ENCODE data around the gene SHROOM3. TPM values are rescaled to one million over a fixed set of nuclear protein-coding genes. Genes with fewer than 3 reads are reported as not detected.
A peak's percentile ranks its signal among the peaks of the same experiment; 100 is the strongest.

SHROOM3 gene
- total RNA-seq, 2 donors from 2014 or later = 139 to 171 TPM

GRCh38 chr4:76624931-76625715, 190.1 kb downstream of the SHROOM3 start:
- no peak for ATAC-seq (ENCODE audit: insufficient number of reproducible peaks, low FRiP score, low read depth)

GRCh38 chr4:76626686-76627465, 191.8 kb downstream of the SHROOM3 start:
- DNase-seq (ENCODE audit: low spot score) (no peak), ATAC-seq (ENCODE audit: insufficient number of reproducible peaks, low FRiP score, low read depth) (no peak)
- no peaks in the 10 kb centered on the region for H3K36me3 ChIP-seq
- H3K4me1 ChIP-seq (ENCODE audit: control insufficient read depth in 1 of 2, low read depth in 2 of 2) = peaks cover 29 to 85% of the 10 kb centered on the region in 2 donors
- no peaks in the 10 kb centered on the region for H3K27me3 ChIP-seq (replicated peaks; ENCODE audit: insufficient read depth)
- no peak for TF ChIP-seq CTCF (IDR thresholded peaks at IDR 0.05)
- H3K9me3 ChIP-seq = no peaks in the 10 kb centered on the region
- peak overlapping the region; percentile 82 to 92 for H3K27ac ChIP-seq
- H3K4me3 ChIP-seq = no peak overlapping the region

More at GRCh38 chr4:76624931-76625715, 190.1 kb downstream of the SHROOM3 start:
- H3K27ac ChIP-seq = peak overlapping the region; percentile 82 to 92
- peaks cover 37 to 88% of the 10 kb centered on the region in 2 donors for H3K4me1 ChIP-seq (ENCODE audit: control insufficient read depth in 1 of 2, low read depth in 2 of 2)
- H3K27me3 ChIP-seq (replicated peaks; ENCODE audit: insufficient read depth) = no peaks in the 10 kb centered on the region
- peak overlapping the region; percentile 17 for H3K4me3 ChIP-seq
- no peaks in the 10 kb centered on the region for H3K9me3 ChIP-seq
- DNase-seq (ENCODE audit: low spot score) = no peak
- no peaks in the 10 kb centered on the region for H3K36me3 ChIP-seq
- TF ChIP-seq CTCF (IDR thresholded peaks at IDR 0.05) = no peak

- H3K9me3 ChIP-seq = no peaks in the 10 kb centered on the region
- no peak overlapping the region for H3K4me3 ChIP-seq
- no peak for DNase-seq (ENCODE audit: low spot score)
- H3K4me1 ChIP-seq (ENCODE audit: control insufficient read depth in 1 of 2, low read depth in 2 of 2) = peaks cover 16 to 71% of the 10 kb centered on the region in 2 donors
- no peak for ATAC-seq (ENCODE audit: insufficient number of reproducible peaks, low FRiP score, low read depth)
- no peaks in the 10 kb centered on the region for H3K36me3 ChIP-seq
- TF ChIP-seq CTCF (IDR thresholded peaks at IDR 0.05) = no peak
- H3K27ac ChIP-seq = peak overlapping the region; percentile 82 to 92
- H3K27me3 ChIP-seq (replicated peaks; ENCODE audit: insufficient read depth) = no peaks in the 10 kb centered on the region
These were observed 193.2 kb downstream of the SHROOM3 start for GRCh38 chr4:76628251-76628650.

- peaks cover 13 to 69% of the 10 kb centered on the region in 2 donors for H3K4me1 ChIP-seq (ENCODE audit: control insufficient read depth in 1 of 2, low read depth in 2 of 2)
- ATAC-seq (ENCODE audit: insufficient number of reproducible peaks, low FRiP score, low read depth) (no peak), DNase-seq (ENCODE audit: low spot score) (no peak)
- no peaks in the 10 kb centered on the region for H3K27me3 ChIP-seq (replicated peaks; ENCODE audit: insufficient read depth)
- no peaks in the 10 kb centered on the region for H3K36me3 ChIP-seq
- H3K27ac ChIP-seq = peak overlapping the region in 1 of 2 donors; percentile 27
- no peak overlapping the region for H3K4me3 ChIP-seq
- no peaks in the 10 kb centered on the region for H3K9me3 ChIP-seq
- no peak for TF ChIP-seq CTCF (IDR thresholded peaks at IDR 0.05)
These were observed 195.7 kb downstream of the SHROOM3 start for GRCh38 chr4:76630741-76631140.

- H3K4me1 ChIP-seq (ENCODE audit: control insufficient read depth in 1 of 2, low read depth in 2 of 2) = peaks cover 18 to 76% of the 10 kb centered on the region in 2 donors
- TF ChIP-seq CTCF (IDR thresholded peaks at IDR 0.05) = no peak
- no peaks in the 10 kb centered on the region for H3K9me3 ChIP-seq
- H3K36me3 ChIP-seq = no peaks in the 10 kb centered on the region
- H3K27ac ChIP-seq = peak overlapping the region; percentile 49 to 80
- DNase-seq (ENCODE audit: low spot score) (no peak), ATAC-seq (ENCODE audit: insufficient number of reproducible peaks, low FRiP score, low read depth) (peak; percentile 22)
- H3K4me3 ChIP-seq = peak overlapping the region; percentile 15
- no peaks in the 10 kb centered on the region for H3K27me3 ChIP-seq (replicated peaks; ENCODE audit: insufficient read depth)
These were observed 199.2 kb downstream of the SHROOM3 start for GRCh38 chr4:76634220-76634619.
